Keratinocyte (primary cell): Measurements from ENCODE around the gene STKLD1.

Experiments used
- EZH2 ChIP-seq: IDR thresholded peaks from one replicate; pipeline ENCODE4 v1.6.1; 2012; ENCODE audit warnings: inconsistent platforms, mild to moderate bottlenecking, low read length, moderate library complexity
- TF ChIP-seq, protein P1 (sequence below), 3 experiments: IDR thresholded peaks in 1 of 3; conservative IDR thresholded peaks in 1 of 3; optimal IDR thresholded peaks in 1 of 3; 2 replicates in 2 of 3; 3 replicates in 1 of 3; pipeline versions ENCODE3 to v1.5.1; 2011; ENCODE audit warnings: low read length in 3 of 3, mild to moderate bottlenecking in 3 of 3, moderate library complexity in 2 of 3, control low read depth in 1 of 3, inconsistent platforms in 1 of 3; ENCODE audit not compliant: insufficient read depth in 2 of 3; ENCODE audit errors: extremely low read depth in 1 of 3

- TF ChIP-seq, protein P1, sequence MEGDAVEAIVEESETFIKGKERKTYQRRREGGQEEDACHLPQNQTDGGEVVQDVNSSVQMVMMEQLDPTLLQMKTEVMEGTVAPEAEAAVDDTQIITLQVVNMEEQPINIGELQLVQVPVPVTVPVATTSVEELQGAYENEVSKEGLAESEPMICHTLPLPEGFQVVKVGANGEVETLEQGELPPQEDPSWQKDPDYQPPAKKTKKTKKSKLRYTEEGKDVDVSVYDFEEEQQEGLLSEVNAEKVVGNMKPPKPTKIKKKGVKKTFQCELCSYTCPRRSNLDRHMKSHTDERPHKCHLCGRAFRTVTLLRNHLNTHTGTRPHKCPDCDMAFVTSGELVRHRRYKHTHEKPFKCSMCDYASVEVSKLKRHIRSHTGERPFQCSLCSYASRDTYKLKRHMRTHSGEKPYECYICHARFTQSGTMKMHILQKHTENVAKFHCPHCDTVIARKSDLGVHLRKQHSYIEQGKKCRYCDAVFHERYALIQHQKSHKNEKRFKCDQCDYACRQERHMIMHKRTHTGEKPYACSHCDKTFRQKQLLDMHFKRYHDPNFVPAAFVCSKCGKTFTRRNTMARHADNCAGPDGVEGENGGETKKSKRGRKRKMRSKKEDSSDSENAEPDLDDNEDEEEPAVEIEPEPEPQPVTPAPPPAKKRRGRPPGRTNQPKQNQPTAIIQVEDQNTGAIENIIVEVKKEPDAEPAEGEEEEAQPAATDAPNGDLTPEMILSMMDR (optimal IDR thresholded peaks at IDR 0.05 in 1 of 3, IDR thresholded peaks at IDR 0.05 in 1 of 3, conservative IDR thresholded peaks at IDR 0.05 in 1 of 3; ENCODE audit: extremely low read depth in 1 of 3, insufficient read depth in 2 of 3, low read length in 3 of 3), result no peak
- TF ChIP-seq EZH2, result no peak
Measured at GRCh38 chr9:133352635-133353340, 23.4 kb upstream of the STKLD1 start.
